ENCODE measurements around the gene TFF2. TPM values are rescaled to one million over a fixed set of nuclear protein-coding genes. Genes with fewer than 3 reads are reported as not detected.

Gene TFF2
- total and polyA plus RNA-seq, 2 experiments from 2014 or later = not detected

DNA sequence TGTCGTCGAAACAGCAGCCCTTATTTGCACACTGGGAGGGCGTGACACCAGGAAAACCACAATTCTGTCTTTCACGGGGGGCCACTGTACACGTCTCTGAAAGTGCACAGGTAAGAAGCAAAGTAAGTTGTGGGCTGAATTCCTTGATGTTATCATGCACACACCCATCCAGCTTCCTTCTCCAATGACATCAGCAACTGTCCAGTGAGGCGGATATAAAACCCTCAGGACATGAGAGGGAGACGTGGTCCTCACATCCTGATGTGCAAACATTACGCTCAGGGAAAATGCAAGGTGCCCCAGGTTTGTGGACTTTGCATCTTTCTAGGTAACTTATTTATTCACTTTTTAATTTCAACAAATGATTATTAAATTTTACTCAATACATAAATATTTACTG, 12.5 kb upstream of the TFF2 start:
- TF ChIP-seq EZH2 (IDR thresholded peaks at IDR 0.05; ENCODE audit: insufficient read depth, poor library complexity, severe bottlenecking) (no peak), EZH2phosphoT487 (IDR thresholded peaks at IDR 0.05; ENCODE audit: insufficient read depth, low read depth) (no peak)

DNA sequence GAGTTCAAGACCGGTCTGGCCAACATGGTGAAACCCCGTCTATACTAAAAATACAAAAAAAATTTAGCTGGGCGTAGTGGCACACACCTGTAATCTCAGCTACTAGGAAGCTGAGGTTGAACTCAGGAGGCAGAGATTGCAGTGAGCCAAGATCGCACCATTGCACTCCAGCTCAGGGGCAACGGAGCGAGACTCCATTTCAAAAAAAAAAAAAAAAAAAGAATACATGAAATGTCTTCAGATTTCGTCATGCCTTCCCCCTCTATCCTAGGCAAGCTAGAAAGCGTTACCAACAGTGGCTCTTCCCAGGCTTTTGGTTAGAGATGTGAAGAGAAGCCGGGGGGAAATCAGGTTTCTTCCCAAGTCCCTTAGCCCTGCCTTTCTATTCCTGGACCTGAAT, 11.9 kb upstream of the TFF2 start:
- 58 to 59% methylated on average over 9 of the region's 9 CpGs for WGBS, 2 experiments (ENCODE audit: low coverage in 1 of 2, low lambda C conversion rate in 2 of 2, missing lambda C conversion rate in 2 of 2)
- H3K4me1 ChIP-seq (ENCODE audit: insufficient read depth) = no peaks in the 10 kb centered on the region
- H3K9me2 ChIP-seq (ENCODE audit: insufficient read depth) = no peaks in the 10 kb centered on the region
- H3K4me3 ChIP-seq = no peak overlapping the region
- DNase-seq = no peak
- H2AFZ ChIP-seq = no peak overlapping the region
- no peak overlapping the region for H3K9ac ChIP-seq
- H3K79me2 ChIP-seq (ENCODE audit: insufficient read depth) = no peaks in the 10 kb centered on the region
- no peaks in the 10 kb centered on the region for H3K36me3 ChIP-seq (ENCODE audit: low read depth)
- no peaks in the 10 kb centered on the region for H3K9me3 ChIP-seq (ENCODE audit: low read depth)
- no peak overlapping the region for H3K27ac ChIP-seq
- H3F3A ChIP-seq (ENCODE audit: insufficient read depth) = no peaks in the 10 kb centered on the region
- H4K20me1 ChIP-seq (ENCODE audit: insufficient read depth) = no peaks in the 10 kb centered on the region
- H3K4me2 ChIP-seq (ENCODE audit: unreplicated experiment) = no peak overlapping the region
- H3K27me3 ChIP-seq (replicated peaks; ENCODE audit: insufficient read depth) = 0 out of 2 replicates have a peak, but pooled peaks cover 2% of the 10 kb centered on the region
- TF ChIP-seq EZH2 (IDR thresholded peaks at IDR 0.05; ENCODE audit: insufficient read depth, poor library complexity, severe bottlenecking) = no peak
- TF ChIP-seq EZH2phosphoT487 (IDR thresholded peaks at IDR 0.05; ENCODE audit: insufficient read depth, low read depth) = no peak
- in situ Hi-C loops (cut with MboI) = no loop called here

More for the DNA sequence above, 12.5 kb upstream of the TFF2 start:
- WGBS, 2 experiments (ENCODE audit: low coverage in 1 of 2, low lambda C conversion rate in 2 of 2, missing lambda C conversion rate in 2 of 2) = 55 to 63% methylated on average over 8 of the region's 8 CpGs
- Histone ChIP-seq H3K9me3 (ENCODE audit: low read depth) (no peaks in the 10 kb centered on the region), H3K79me2 (ENCODE audit: insufficient read depth) (no peaks in the 10 kb centered on the region), H3K9me2 (ENCODE audit: insufficient read depth) (no peaks in the 10 kb centered on the region), H3K4me3 (no peak overlapping the region), H3K27ac (no peak overlapping the region), H3K36me3 (ENCODE audit: low read depth) (no peaks in the 10 kb centered on the region), H3K4me1 (ENCODE audit: insufficient read depth) (no peaks in the 10 kb centered on the region), H4K20me1 (ENCODE audit: insufficient read depth) (no peaks in the 10 kb centered on the region), H3K9ac (no peak overlapping the region), H3K27me3 (replicated peaks; ENCODE audit: insufficient read depth) (0 out of 2 replicates have a peak, but pooled peaks cover 2% of the 10 kb centered on the region), H3F3A (ENCODE audit: insufficient read depth) (no peaks in the 10 kb centered on the region), H3K4me2 (ENCODE audit: unreplicated experiment) (no peak overlapping the region), H2AFZ (no peak overlapping the region)
- in situ Hi-C loops (cut with MboI) = no loop called here
- no peak for DNase-seq

DNA sequence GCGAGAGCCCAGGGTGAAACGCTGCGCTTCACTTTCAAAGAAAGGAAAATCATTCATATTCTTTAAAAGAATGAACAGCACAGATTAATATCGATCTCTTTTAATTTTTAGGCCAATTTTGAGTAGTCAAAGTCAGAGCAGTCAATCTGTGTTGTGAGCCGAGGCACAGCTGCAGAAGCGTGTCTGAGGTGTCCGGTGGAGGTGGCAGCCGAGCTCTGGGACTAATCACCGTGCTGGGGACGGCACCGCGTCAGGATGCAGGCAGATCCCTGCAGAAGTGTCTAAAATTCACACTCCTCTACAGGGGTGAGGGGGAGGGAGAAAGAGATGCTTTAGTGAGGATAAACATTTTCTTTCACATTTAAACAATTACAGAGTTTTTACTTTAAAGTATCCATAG, 11.4 kb upstream of the TFF2 start:
- no peak overlapping the region for H3K27ac ChIP-seq
- no peaks in the 10 kb centered on the region for H3K9me2 ChIP-seq (ENCODE audit: insufficient read depth)
- no peaks in the 10 kb centered on the region for H3K36me3 ChIP-seq (ENCODE audit: low read depth)
- no peaks in the 10 kb centered on the region for H3K9me3 ChIP-seq (ENCODE audit: low read depth)
- H3K27me3 ChIP-seq (replicated peaks; ENCODE audit: insufficient read depth) = 0 out of 2 replicates have a peak, but pooled peaks cover 2% of the 10 kb centered on the region
- H3K79me2 ChIP-seq (ENCODE audit: insufficient read depth) = no peaks in the 10 kb centered on the region
- H3K4me2 ChIP-seq (ENCODE audit: unreplicated experiment) = no peak overlapping the region
- no peak for DNase-seq
- 30 to 34% methylated on average over 12 of the region's 12 CpGs for WGBS, 2 experiments (ENCODE audit: low coverage in 1 of 2, low lambda C conversion rate in 2 of 2, missing lambda C conversion rate in 2 of 2)
- no peak overlapping the region for H3K4me3 ChIP-seq
- no peaks in the 10 kb centered on the region for H3K4me1 ChIP-seq (ENCODE audit: insufficient read depth)
- H2AFZ ChIP-seq = no peak overlapping the region
- in situ Hi-C loops (cut with MboI) = no loop called here
- H4K20me1 ChIP-seq (ENCODE audit: insufficient read depth) = no peaks in the 10 kb centered on the region
- no peak overlapping the region for H3K9ac ChIP-seq
- no peak for TF ChIP-seq EZH2phosphoT487 (IDR thresholded peaks at IDR 0.05; ENCODE audit: insufficient read depth, low read depth)
- TF ChIP-seq EZH2 (IDR thresholded peaks at IDR 0.05; ENCODE audit: insufficient read depth, poor library complexity, severe bottlenecking) = no peak
- no peaks in the 10 kb centered on the region for H3F3A ChIP-seq (ENCODE audit: insufficient read depth)

DNA sequence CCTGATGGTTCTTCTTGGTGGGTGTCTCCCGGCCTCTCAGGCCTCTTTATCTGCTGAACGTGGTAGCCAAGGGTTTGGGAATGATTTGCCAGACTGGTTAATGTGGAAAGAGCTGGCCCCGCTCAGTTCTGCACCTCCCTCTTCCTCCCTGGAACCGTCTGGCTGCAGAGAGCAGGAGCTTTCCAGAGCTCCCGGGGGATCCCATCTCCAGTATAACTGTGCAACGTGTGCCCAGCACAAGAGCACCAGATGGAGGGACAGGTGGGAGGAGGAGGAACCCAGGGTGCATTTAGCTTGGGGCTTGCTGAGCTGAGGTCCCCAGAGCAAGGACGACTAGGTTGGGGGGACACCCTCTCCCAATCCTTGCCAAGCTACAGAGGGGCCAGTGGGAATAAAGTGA, 10.5 kb upstream of the TFF2 start:
- Histone ChIP-seq H3K4me3 (no peak overlapping the region), H3K36me3 (ENCODE audit: low read depth) (no peaks in the 10 kb centered on the region), H3K79me2 (ENCODE audit: insufficient read depth) (no peaks in the 10 kb centered on the region), H3K27me3 (replicated peaks; ENCODE audit: insufficient read depth) (0 out of 2 replicates have a peak, but pooled peaks cover 2% of the 10 kb centered on the region), H4K20me1 (ENCODE audit: insufficient read depth) (no peaks in the 10 kb centered on the region), H3K9ac (no peak overlapping the region), H3K4me1 (ENCODE audit: insufficient read depth) (no peaks in the 10 kb centered on the region), H3K9me2 (ENCODE audit: insufficient read depth) (no peaks in the 10 kb centered on the region), H3K9me3 (ENCODE audit: low read depth) (no peaks in the 10 kb centered on the region), H2AFZ (no peak overlapping the region), H3K27ac (no peak overlapping the region), H3K4me2 (ENCODE audit: unreplicated experiment) (no peak overlapping the region), H3F3A (ENCODE audit: insufficient read depth) (no peaks in the 10 kb centered on the region)
- in situ Hi-C loops (cut with MboI) = no loop called here
- 6 to 18% methylated on average over 7 of the region's 7 CpGs for WGBS, 2 experiments (ENCODE audit: low coverage in 1 of 2, low lambda C conversion rate in 2 of 2, missing lambda C conversion rate in 2 of 2)
- no peak for DNase-seq
- TF ChIP-seq EZH2phosphoT487 (IDR thresholded peaks at IDR 0.05; ENCODE audit: insufficient read depth, low read depth) = no peak
- TF ChIP-seq EZH2 (IDR thresholded peaks at IDR 0.05; ENCODE audit: insufficient read depth, poor library complexity, severe bottlenecking) = no peak

DNA sequence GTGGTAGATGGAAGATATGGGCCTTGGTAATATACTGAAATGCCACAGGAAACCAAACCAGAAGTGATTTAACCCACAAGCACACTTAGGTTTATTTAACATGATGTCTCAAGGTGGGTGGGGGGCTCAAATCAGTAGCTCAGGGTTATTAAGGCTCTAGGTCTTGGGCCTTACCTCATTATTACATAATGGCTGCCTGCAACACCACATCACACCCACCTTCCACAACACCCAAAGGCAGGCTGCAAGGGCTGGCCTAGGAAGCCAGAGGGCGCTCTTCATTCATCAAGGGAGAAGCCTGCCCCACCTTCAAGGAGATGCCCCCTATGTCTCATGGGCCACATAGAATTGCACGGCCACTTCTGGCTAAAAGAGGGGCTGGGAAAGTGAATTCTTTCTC, 9.5 kb upstream of the TFF2 start:
- Histone ChIP-seq H3K36me3 (ENCODE audit: low read depth) (no peaks in the 10 kb centered on the region), H3K4me1 (ENCODE audit: insufficient read depth) (no peaks in the 10 kb centered on the region), H3K27ac (no peak overlapping the region), H3K9me3 (ENCODE audit: low read depth) (no peaks in the 10 kb centered on the region), H3K79me2 (ENCODE audit: insufficient read depth) (no peaks in the 10 kb centered on the region), H3K4me2 (ENCODE audit: unreplicated experiment) (no peak overlapping the region), H2AFZ (no peak overlapping the region), H3K4me3 (no peak overlapping the region), H3F3A (ENCODE audit: insufficient read depth) (no peaks in the 10 kb centered on the region), H3K27me3 (replicated peaks; ENCODE audit: insufficient read depth) (0 out of 2 replicates have a peak, but pooled peaks cover 2% of the 10 kb centered on the region), H3K9ac (no peak overlapping the region), H3K9me2 (ENCODE audit: insufficient read depth) (no peaks in the 10 kb centered on the region), H4K20me1 (ENCODE audit: insufficient read depth) (no peaks in the 10 kb centered on the region)
- WGBS, 2 experiments (ENCODE audit: low coverage in 1 of 2, low lambda C conversion rate in 2 of 2, missing lambda C conversion rate in 2 of 2) = 33 to 36% methylated on average over 2 of the region's 2 CpGs
- DNase-seq = no peak
- in situ Hi-C loops (cut with MboI) = no loop called here
- TF ChIP-seq EZH2 (IDR thresholded peaks at IDR 0.05; ENCODE audit: insufficient read depth, poor library complexity, severe bottlenecking) (no peak), EZH2phosphoT487 (IDR thresholded peaks at IDR 0.05; ENCODE audit: insufficient read depth, low read depth) (no peak)

All from GM23248 (cell line).